SK-N-SH treated with all-trans-retinoic acid at 6 μM for 48 hours (cell line): ENCODE measurements around the gene PGLYRP2.

Experiments
- ATAC-seq: fragments of 200-7000 bp; cut with Tn5 transposase; 3 replicates; pipeline ENCODE4 v1.9.1; 2020; ENCODE audit warnings: mild to moderate bottlenecking, moderate library complexity
- ARNTL ChIP-seq: fragments of 450-650 bp; formaldehyde crosslinking; IDR thresholded peaks from 2 replicates; pipeline ENCODE4 v1.5.0; 2020; ENCODE audit warnings: low read depth, mild to moderate bottlenecking, moderate library complexity, borderline replicate concordance
- BACH2 ChIP-seq: fragments of 250-450 bp; sonication (Bioruptor Pico); IDR thresholded peaks from 2 replicates; pipeline ENCODE4 v1.9.0; 2021; ENCODE audit warnings: mild to moderate bottlenecking, borderline replicate concordance
- CREB5 ChIP-seq: fragments of 250-450 bp; sonication (Bioruptor Pico); IDR thresholded peaks from 2 replicates; pipeline ENCODE4 v1.5.1; 2020; ENCODE audit warnings: low read depth, mild to moderate bottlenecking, moderate library complexity
- CSDC2 ChIP-seq: fragments of 250-450 bp; sonication (Bioruptor Pico); IDR thresholded peaks from 2 replicates; pipeline ENCODE4 v1.5.0; 2020; ENCODE audit warnings: mild to moderate bottlenecking, moderate library complexity
- CSRNP3 ChIP-seq: fragments of 250-450 bp; sonication (Bioruptor Pico); IDR thresholded peaks from 2 replicates; pipeline ENCODE4 v1.5.1; 2021; ENCODE audit warnings: mild to moderate bottlenecking, moderate library complexity
- ESRRG ChIP-seq: fragments of 250-450 bp; sonication (Bioruptor Pico); IDR thresholded peaks from 2 replicates; pipeline ENCODE4 v1.6.1; 2021; ENCODE audit warnings: mild to moderate bottlenecking
- GLIS3 ChIP-seq: fragments of 250-450 bp; sonication (Bioruptor Pico); IDR thresholded peaks from 2 replicates; pipeline ENCODE4 v1.5.0; 2020; ENCODE audit warnings: mild to moderate bottlenecking, moderate library complexity
- ISL1 ChIP-seq: fragments of 250-450 bp; sonication (Bioruptor Pico); IDR thresholded peaks from 2 replicates; pipeline ENCODE4 v2.1.2; 2022; ENCODE audit warnings: mild to moderate bottlenecking, moderate library complexity
- PPARA ChIP-seq: fragments of 250-450 bp; sonication (Bioruptor Pico); IDR thresholded peaks from 2 replicates; pipeline ENCODE4 v1.5.0; 2020; ENCODE audit warnings: mild to moderate bottlenecking, borderline replicate concordance
- SNAI2 ChIP-seq: fragments of 250-450 bp; sonication (Bioruptor Pico); IDR thresholded peaks from 2 replicates; pipeline ENCODE4 v1.5.0; 2020; ENCODE audit warnings: mild to moderate bottlenecking, moderate library complexity
- TCF4 ChIP-seq: fragments of 250-450 bp; sonication (Bioruptor Pico); IDR thresholded peaks from 2 replicates; pipeline ENCODE4 v1.8.0; 2021; ENCODE audit warnings: mild to moderate bottlenecking, moderate library complexity, borderline replicate concordance
- TOX ChIP-seq: fragments of 250-450 bp; sonication (Bioruptor Pico); IDR thresholded peaks from 2 replicates; pipeline ENCODE4 v1.8.0; 2021; ENCODE audit warnings: mild to moderate bottlenecking, moderate library complexity, borderline replicate concordance
- ZFP3 ChIP-seq: fragments of 250-450 bp; sonication (Bioruptor Pico); IDR thresholded peaks from 2 replicates; pipeline ENCODE4 v1.5.0; 2020; ENCODE audit warnings: mild to moderate bottlenecking, moderate library complexity
- ZFP30 ChIP-seq: fragments of 450-650 bp; formaldehyde crosslinking; IDR thresholded peaks from 2 replicates; pipeline ENCODE4 v1.5.0; 2022; ENCODE audit warnings: mild to moderate bottlenecking, moderate library complexity
- ZNF565 ChIP-seq: fragments of 450-650 bp; formaldehyde crosslinking; conservative IDR thresholded peaks from 2 replicates; pipeline ENCODE4 v1.5.0; 2020; ENCODE audit warnings: low read depth, mild to moderate bottlenecking, moderate library complexity
- ZNF70 ChIP-seq: fragments of 450-650 bp; formaldehyde crosslinking; IDR thresholded peaks from 2 replicates; pipeline ENCODE4 v1.5.0; 2020; ENCODE audit warnings: mild to moderate bottlenecking, moderate library complexity
- ZNF8 ChIP-seq: fragments of 450-650 bp; formaldehyde crosslinking; IDR thresholded peaks from 2 replicates; pipeline ENCODE4 v1.5.0; 2020; ENCODE audit warnings: mild to moderate bottlenecking, moderate library complexity
- TF ChIP-seq, protein P1 (sequence below): fragments of 250-450 bp; sonication (Bioruptor Pico); IDR thresholded peaks from 2 replicates; pipeline ENCODE4 v1.8.0; 2020; ENCODE audit warnings: mild to moderate bottlenecking, moderate library complexity, borderline replicate concordance
- TF ChIP-seq, protein P2 (sequence below): fragments of 250-450 bp; sonication (Bioruptor Pico); IDR thresholded peaks from 2 replicates; pipeline ENCODE4 v1.5.0; 2020; ENCODE audit warnings: mild to moderate bottlenecking, moderate library complexity
- TF ChIP-seq, protein P3 (sequence below): fragments of 250-450 bp; sonication (Bioruptor Pico); IDR thresholded peaks from 2 replicates; pipeline ENCODE4 v1.8.0; 2021; ENCODE audit warnings: low read depth, mild to moderate bottlenecking, moderate library complexity, borderline replicate concordance

Gene PGLYRP2

DNA sequence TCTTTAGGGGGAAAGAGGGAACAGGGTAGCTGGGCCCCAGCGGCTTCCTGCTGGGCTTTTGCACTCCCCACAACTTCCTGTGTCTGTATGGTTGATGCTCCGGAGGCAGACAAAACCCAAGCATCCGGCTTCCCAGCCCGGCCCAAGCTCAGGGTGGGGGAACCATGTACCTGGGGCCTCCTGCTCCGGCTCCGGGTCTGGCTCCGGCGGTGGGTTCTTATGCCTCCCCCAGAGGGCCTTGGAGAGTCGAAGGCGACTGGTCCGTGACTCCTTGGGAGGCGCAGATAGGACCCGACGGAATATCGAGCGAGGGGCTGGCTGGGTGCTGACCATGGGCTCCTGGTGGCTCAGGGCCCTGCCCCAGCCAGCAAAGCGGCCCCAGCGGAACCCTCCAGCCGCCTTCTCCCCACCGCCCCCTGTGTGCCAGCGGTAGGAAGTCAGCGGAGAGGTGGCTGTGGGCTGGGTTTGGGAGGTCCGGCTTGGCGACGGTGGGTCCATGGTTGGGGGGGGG lies 15.4 kb downstream of the PGLYRP2 start (continued):
- TF ChIP-seq, protein P1, sequence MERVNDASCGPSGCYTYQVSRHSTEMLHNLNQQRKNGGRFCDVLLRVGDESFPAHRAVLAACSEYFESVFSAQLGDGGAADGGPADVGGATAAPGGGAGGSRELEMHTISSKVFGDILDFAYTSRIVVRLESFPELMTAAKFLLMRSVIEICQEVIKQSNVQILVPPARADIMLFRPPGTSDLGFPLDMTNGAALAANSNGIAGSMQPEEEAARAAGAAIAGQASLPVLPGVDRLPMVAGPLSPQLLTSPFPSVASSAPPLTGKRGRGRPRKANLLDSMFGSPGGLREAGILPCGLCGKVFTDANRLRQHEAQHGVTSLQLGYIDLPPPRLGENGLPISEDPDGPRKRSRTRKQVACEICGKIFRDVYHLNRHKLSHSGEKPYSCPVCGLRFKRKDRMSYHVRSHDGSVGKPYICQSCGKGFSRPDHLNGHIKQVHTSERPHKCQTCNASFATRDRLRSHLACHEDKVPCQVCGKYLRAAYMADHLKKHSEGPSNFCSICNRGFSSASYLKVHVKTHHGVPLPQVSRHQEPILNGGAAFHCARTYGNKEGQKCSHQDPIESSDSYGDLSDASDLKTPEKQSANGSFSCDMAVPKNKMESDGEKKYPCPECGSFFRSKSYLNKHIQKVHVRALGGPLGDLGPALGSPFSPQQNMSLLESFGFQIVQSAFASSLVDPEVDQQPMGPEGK (CRISPR knock-in tag) = no peak
- TF ChIP-seq TOX = no peak

DNA sequence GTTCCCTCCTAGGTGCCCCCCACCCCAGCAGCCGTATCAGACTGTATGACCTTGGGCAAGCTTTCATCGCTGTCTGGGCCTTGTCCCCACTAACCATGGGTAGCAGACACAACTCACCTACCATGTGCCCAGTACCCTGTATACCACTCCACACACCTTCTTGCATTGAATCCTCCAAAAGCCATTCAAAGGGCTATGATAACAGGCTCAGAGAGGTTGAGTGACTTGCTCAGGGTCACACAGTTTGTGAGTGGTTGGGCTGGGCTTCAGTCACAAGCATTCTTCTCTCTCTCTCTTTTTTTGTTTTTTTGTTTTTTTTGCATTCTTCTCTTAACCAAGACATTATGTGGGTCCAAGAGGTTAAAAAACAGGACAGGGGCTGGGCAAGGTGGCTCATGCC lies 17.6 kb downstream of the PGLYRP2 start:
- ATAC-seq = no peak
- TF ChIP-seq ZNF565 (CRISPR knock-in tag) = no peak
- no peak for TF ChIP-seq BACH2 (CRISPR knock-in tag)
- TF ChIP-seq ZNF8 (CRISPR knock-in tag) = no peak
- no peak for TF ChIP-seq ISL1 (CRISPR knock-in tag)
- no peak for TF ChIP-seq PPARA
- TF ChIP-seq, protein P2, sequence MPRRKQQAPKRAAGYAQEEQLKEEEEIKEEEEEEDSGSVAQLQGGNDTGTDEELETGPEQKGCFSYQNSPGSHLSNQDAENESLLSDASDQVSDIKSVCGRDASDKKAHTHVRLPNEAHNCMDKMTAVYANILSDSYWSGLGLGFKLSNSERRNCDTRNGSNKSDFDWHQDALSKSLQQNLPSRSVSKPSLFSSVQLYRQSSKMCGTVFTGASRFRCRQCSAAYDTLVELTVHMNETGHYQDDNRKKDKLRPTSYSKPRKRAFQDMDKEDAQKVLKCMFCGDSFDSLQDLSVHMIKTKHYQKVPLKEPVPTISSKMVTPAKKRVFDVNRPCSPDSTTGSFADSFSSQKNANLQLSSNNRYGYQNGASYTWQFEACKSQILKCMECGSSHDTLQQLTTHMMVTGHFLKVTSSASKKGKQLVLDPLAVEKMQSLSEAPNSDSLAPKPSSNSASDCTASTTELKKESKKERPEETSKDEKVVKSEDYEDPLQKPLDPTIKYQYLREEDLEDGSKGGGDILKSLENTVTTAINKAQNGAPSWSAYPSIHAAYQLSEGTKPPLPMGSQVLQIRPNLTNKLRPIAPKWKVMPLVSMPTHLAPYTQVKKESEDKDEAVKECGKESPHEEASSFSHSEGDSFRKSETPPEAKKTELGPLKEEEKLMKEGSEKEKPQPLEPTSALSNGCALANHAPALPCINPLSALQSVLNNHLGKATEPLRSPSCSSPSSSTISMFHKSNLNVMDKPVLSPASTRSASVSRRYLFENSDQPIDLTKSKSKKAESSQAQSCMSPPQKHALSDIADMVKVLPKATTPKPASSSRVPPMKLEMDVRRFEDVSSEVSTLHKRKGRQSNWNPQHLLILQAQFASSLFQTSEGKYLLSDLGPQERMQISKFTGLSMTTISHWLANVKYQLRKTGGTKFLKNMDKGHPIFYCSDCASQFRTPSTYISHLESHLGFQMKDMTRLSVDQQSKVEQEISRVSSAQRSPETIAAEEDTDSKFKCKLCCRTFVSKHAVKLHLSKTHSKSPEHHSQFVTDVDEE (CRISPR knock-in tag) = no peak
- TF ChIP-seq, protein P1 (CRISPR knock-in tag) = no peak
- TF ChIP-seq ZNF70 (CRISPR knock-in tag) = no peak
- TF ChIP-seq ZFP3 (CRISPR knock-in tag) = no peak
- no peak for TF ChIP-seq ARNTL (CRISPR knock-in tag)
- no peak for TF ChIP-seq TOX
- no peak for TF ChIP-seq ESRRG (CRISPR knock-in tag)
- TF ChIP-seq, protein P3, sequence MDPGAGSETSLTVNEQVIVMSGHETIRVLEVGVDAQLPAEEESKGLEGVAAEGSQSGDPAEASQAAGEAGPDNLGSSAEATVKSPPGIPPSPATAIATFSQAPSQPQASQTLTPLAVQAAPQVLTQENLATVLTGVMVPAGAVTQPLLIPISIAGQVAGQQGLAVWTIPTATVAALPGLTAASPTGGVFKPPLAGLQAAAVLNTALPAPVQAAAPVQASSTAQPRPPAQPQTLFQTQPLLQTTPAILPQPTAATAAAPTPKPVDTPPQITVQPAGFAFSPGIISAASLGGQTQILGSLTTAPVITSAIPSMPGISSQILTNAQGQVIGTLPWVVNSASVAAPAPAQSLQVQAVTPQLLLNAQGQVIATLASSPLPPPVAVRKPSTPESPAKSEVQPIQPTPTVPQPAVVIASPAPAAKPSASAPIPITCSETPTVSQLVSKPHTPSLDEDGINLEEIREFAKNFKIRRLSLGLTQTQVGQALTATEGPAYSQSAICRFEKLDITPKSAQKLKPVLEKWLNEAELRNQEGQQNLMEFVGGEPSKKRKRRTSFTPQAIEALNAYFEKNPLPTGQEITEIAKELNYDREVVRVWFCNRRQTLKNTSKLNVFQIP (CRISPR knock-in tag) = no peak
- TF ChIP-seq CSDC2 (CRISPR knock-in tag) = no peak
- no peak for TF ChIP-seq CREB5 (CRISPR knock-in tag)

DNA sequence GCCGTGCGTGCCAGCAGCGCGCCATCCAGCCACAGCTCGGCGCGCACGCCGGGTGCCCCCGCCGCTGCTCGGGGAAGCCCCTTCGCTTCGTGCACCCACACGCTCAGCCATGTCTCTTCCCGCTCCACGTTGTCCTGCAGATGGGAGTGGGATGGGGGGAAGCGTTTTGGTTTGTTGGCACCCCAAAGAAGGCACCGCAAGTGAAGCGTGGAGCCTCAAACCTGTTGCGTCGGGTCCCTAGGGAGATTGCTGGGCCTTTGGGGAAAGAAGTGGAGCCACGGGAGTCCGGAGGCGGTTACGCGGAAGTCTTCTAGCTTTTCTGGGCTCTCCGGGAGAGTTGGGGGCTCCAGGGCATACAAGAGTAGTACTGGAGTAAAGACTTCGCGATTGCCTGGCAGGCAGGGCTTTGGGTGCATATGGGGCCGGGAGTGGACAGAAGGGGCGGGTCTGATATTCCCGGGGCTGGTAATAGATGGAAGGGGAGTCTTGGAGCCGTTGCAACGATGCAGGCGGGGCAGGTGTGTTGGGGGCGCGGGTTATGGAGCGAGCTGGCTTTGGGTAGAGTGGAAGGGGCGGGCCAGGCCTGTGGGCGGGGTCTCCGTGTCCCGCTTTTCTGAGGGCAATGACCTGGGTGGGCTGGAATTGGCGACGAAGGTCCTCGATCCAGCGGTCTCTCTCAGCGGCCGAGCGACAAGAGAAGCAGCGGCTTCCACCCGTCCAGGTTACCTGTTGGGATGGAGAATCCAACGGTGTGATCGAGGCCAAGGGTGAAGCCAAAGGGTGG lies 21.4 kb downstream of the PGLYRP2 start:
- no peak for ATAC-seq
- TF ChIP-seq, protein P3 (CRISPR knock-in tag) = no peak
- TF ChIP-seq ZFP30 (CRISPR knock-in tag) (no peak), ISL1 (CRISPR knock-in tag) (no peak), ZFP3 (CRISPR knock-in tag) (no peak), SNAI2 (CRISPR knock-in tag) (no peak), ZNF565 (CRISPR knock-in tag) (no peak), TCF4 (CRISPR knock-in tag) (no peak), CSRNP3 (no peak), CREB5 (CRISPR knock-in tag) (no peak), GLIS3 (CRISPR knock-in tag) (no peak)
- TF ChIP-seq, protein P1 (CRISPR knock-in tag) = no peak
